H1 (cell line): ENCODE results near the gene SNTG2. TPM values are rescaled to one million over a fixed set of nuclear protein-coding genes. Genes with fewer than 3 reads are reported as not detected.

Experiments
- CTCF ChIA-PET: fragments of 300-600 bp; sonication (Branson Sonifier 250); formaldehyde crosslinking; loops from one replicate; lab custom pipeline; 2021; ENCODE audit not compliant: partially characterized antibody; lab: Charles Lee
- POLR2A ChIA-PET: fragments of 300-600 bp; sonication (Branson Sonifier 250); formaldehyde crosslinking; loops from one replicate; lab custom pipeline; 2021; ENCODE audit warnings: inconsistent platforms; ENCODE audit not compliant: partially characterized antibody; lab: Charles Lee
- DNase-seq, 2 experiments: peaks; one replicate each; pipeline versions ENCODE4 v3.0.0 to v3.0.0-alpha.2; 2010 to 2022; ENCODE audit warnings: low spot score in 2 of 2, low read depth in 1 of 2, mixed read lengths in 1 of 2
- FAIRE-seq: peaks from 2 replicates; lab custom pipeline; 2011; peaks lifted over from hg19 to GRCh38; lab: Jason Lieb, UNC
- H2AFZ ChIP-seq: 2 replicates; pipeline ENCODE4 v1.8.1; 2012; ENCODE audit warnings: low read length, inconsistent platforms
- H2AK5ac ChIP-seq: 2 replicates; pipeline ENCODE4 v1.6.1; 2013; ENCODE audit warnings: low read depth, low read length
- H2BK120ac ChIP-seq: replicated peaks from 2 replicates; pipeline ENCODE3; 2013; ENCODE audit warnings: low read depth, low read length, inconsistent platforms
- H2BK12ac ChIP-seq: 2 replicates; pipeline ENCODE4 v1.6.1; 2013; ENCODE audit warnings: low read depth, low read length
- H2BK15ac ChIP-seq: 2 replicates; pipeline ENCODE4 v1.6.1; 2013; ENCODE audit warnings: low read length
- H2BK20ac ChIP-seq: 2 replicates; pipeline ENCODE4 v1.6.1; 2013; ENCODE audit warnings: low read length
- H2BK5ac ChIP-seq: 2 replicates; pipeline ENCODE4 v1.6.1; 2013; ENCODE audit warnings: low read depth, low read length
- H3K14ac ChIP-seq: 2 replicates; pipeline ENCODE4 v1.6.1; 2013; ENCODE audit warnings: inconsistent platforms; ENCODE audit not compliant: insufficient read length
- H3K18ac ChIP-seq: 2 replicates; pipeline ENCODE4 v1.6.1; 2013; ENCODE audit warnings: low read length; ENCODE audit errors: extremely low read depth
- H3K23ac ChIP-seq: 2 replicates; pipeline ENCODE4 v1.6.1; 2013; ENCODE audit warnings: inconsistent platforms; ENCODE audit not compliant: insufficient read length
- H3K23me2 ChIP-seq: 2 replicates; pipeline ENCODE4 v1.6.1; 2013; ENCODE audit warnings: low read depth, low read length
- H3K27ac ChIP-seq: 2 replicates; pipeline ENCODE4 v1.6.1; 2011; ENCODE audit warnings: low read depth, low read length, inconsistent platforms
- H3K27me3 ChIP-seq, 4 experiments: replicated peaks in 1 of 4; 1 replicate in 1 of 4; 2 replicates in 3 of 4; pipeline versions ENCODE4 v1.6.1 to v1.8.1; 2011 to 2013; ENCODE audit warnings: low read length in 3 of 4, mild to moderate bottlenecking in 3 of 4, inconsistent platforms in 2 of 4, mixed read lengths in 2 of 4, moderate library complexity in 1 of 4; ENCODE audit not compliant: control insufficient read depth in 3 of 4, insufficient read depth in 3 of 4; ENCODE audit errors: extremely low read depth in 1 of 4
- H3K36me3 ChIP-seq, 4 experiments: 2 replicates each; pipeline versions ENCODE4 v1.6.1 to v1.8.1; 2011 to 2013; ENCODE audit warnings: mild to moderate bottlenecking in 4 of 4, low read length in 3 of 4, moderate library complexity in 2 of 4, control low read depth in 1 of 4, inconsistent platforms in 1 of 4; ENCODE audit not compliant: insufficient read depth in 4 of 4, control insufficient read depth in 2 of 4
- H3K4ac ChIP-seq: replicated peaks from 2 replicates; pipeline ENCODE3; 2013; ENCODE audit warnings: low read length, low read depth, mixed read lengths, inconsistent platforms; ENCODE audit not compliant: insufficient read length
- H3K4me1 ChIP-seq, 4 experiments: replicated peaks in 1 of 4; 1 replicate in 1 of 4; 2 replicates in 3 of 4; pipeline versions ENCODE4 v1.6.1 to v1.8.1; 2011 to 2013; ENCODE audit warnings: low read length in 3 of 4, inconsistent platforms in 2 of 4, mixed read lengths in 1 of 4; ENCODE audit not compliant: insufficient read depth in 4 of 4, control insufficient read depth in 3 of 4
- H3K4me2 ChIP-seq, 2 experiments: 2 replicates each; pipeline versions ENCODE4 v1.6.1 to v1.8.1; 2011 to 2013; ENCODE audit warnings: low read depth in 2 of 2, low read length in 2 of 2, control low read depth in 1 of 2, inconsistent platforms in 1 of 2, mild to moderate bottlenecking in 1 of 2; ENCODE audit not compliant: insufficient read depth in 1 of 2
- H3K4me3 ChIP-seq, 4 experiments: fragments of 200-600, 300-600 bp in 1 of 4; sonication (generic), shearing (Covaris generic), sonication (Bioruptor Twin) in 1 of 4; 2 replicates each; pipeline versions ENCODE4 v1.5.1 to v1.8.1; 2011 to 2016; ENCODE audit warnings: low read length in 4 of 4, low read depth in 3 of 4, control low read depth in 2 of 4, inconsistent platforms in 2 of 4, mild to moderate bottlenecking in 2 of 4, mixed read lengths in 1 of 4, moderate library complexity in 1 of 4; ENCODE audit not compliant: insufficient read depth in 2 of 4; ENCODE audit errors: extremely low read depth in 1 of 4
- H3K56ac ChIP-seq: replicated peaks from 2 replicates; pipeline ENCODE3; 2013; ENCODE audit warnings: low read depth, mild to moderate bottlenecking, mixed read lengths, low read length, inconsistent platforms; ENCODE audit not compliant: insufficient read length
- H3K79me1 ChIP-seq: 2 replicates; pipeline ENCODE4 v1.6.1; 2013; ENCODE audit warnings: low read depth, low read length, control low read depth
- H3K79me2 ChIP-seq, 2 experiments: 2 replicates each; pipeline versions ENCODE4 v1.6.1 to v1.8.1; 2012 to 2013; ENCODE audit warnings: low read length in 2 of 2, mild to moderate bottlenecking in 2 of 2, inconsistent platforms in 1 of 2; ENCODE audit not compliant: insufficient read depth in 2 of 2, control insufficient read depth in 1 of 2
- H3K9ac ChIP-seq, 4 experiments: replicated peaks in 1 of 4; 1 replicate in 1 of 4; 2 replicates in 3 of 4; pipeline versions ENCODE4 v1.6.1 to v1.8.1; 2011 to 2013; ENCODE audit warnings: low read depth in 3 of 4, low read length in 3 of 4, control low read depth in 2 of 4, mild to moderate bottlenecking in 2 of 4, moderate library complexity in 2 of 4, inconsistent platforms in 1 of 4; ENCODE audit errors: extremely low read depth in 1 of 4
- H3K9me3 ChIP-seq, 2 experiments: 2 replicates each; pipeline versions ENCODE4 v1.6.1 to v1.8.1; 2012 to 2013; ENCODE audit warnings: mild to moderate bottlenecking in 2 of 2, moderate library complexity in 2 of 2, control low read depth in 1 of 2, inconsistent platforms in 1 of 2, low read depth in 1 of 2, low read length in 1 of 2, mixed read lengths in 1 of 2; ENCODE audit not compliant: insufficient read depth in 2 of 2
- H4K20me1 ChIP-seq, 2 experiments: replicated peaks in 1 of 2; 2 replicates each; pipeline versions ENCODE3 to v1.8.1; 2011 to 2013; ENCODE audit warnings: inconsistent platforms in 2 of 2, low read length in 2 of 2, mild to moderate bottlenecking in 1 of 2; ENCODE audit not compliant: insufficient read depth in 2 of 2, control insufficient read depth in 1 of 2
- H4K5ac ChIP-seq: 2 replicates; pipeline ENCODE4 v1.6.1; 2013; ENCODE audit warnings: low read length, low read depth, mixed read lengths, inconsistent platforms; ENCODE audit not compliant: insufficient read length
- H4K8ac ChIP-seq: 2 replicates; pipeline ENCODE4 v1.8.0; 2013; ENCODE audit warnings: mild to moderate bottlenecking, moderate library complexity, low read length, inconsistent platforms; ENCODE audit not compliant: insufficient read depth; ENCODE audit errors: extremely low read depth
- H4K91ac ChIP-seq: replicated peaks from 2 replicates; pipeline ENCODE3; 2013; ENCODE audit warnings: low read length, mixed read lengths, inconsistent platforms; ENCODE audit not compliant: insufficient read length
- BCL11A ChIP-seq, 2 experiments: IDR thresholded peaks; one replicate each; pipeline ENCODE4 v1.6.1; 2011; ENCODE audit warnings: low read depth in 2 of 2, low read length in 2 of 2, mild to moderate bottlenecking in 2 of 2
- MAFK ChIP-seq: IDR thresholded peaks from 2 replicates; pipeline ENCODE4 v1.6.1; 2012; ENCODE audit warnings: low read depth, mild to moderate bottlenecking, improper control_type of control experiment, low read length
- NANOG ChIP-seq: IDR thresholded peaks from 2 replicates; pipeline ENCODE4 v1.6.1; 2011; ENCODE audit warnings: low read length, low read depth, mild to moderate bottlenecking, inconsistent platforms; ENCODE audit not compliant: insufficient read depth, poor library complexity, severe bottlenecking
- RXRA ChIP-seq: IDR thresholded peaks from 2 replicates; pipeline ENCODE4 v1.6.1; 2011; ENCODE audit warnings: low read depth, mild to moderate bottlenecking, low read length, moderate library complexity; ENCODE audit not compliant: insufficient read depth
- TAF1 ChIP-seq: IDR thresholded peaks from 2 replicates; pipeline ENCODE4 v1.6.1; 2011; ENCODE audit warnings: mild to moderate bottlenecking, low read depth, low read length
- TBP ChIP-seq: IDR thresholded peaks from 2 replicates; pipeline ENCODE4 v1.6.1; 2011; ENCODE audit warnings: low read depth, low read length, improper control_type of control experiment
- WGBS, 2 experiments: shearing (Covaris generic) in 1 of 2; methylation state at CpG; one replicate each; pipeline versions ENCODE4 v1.1.6 to v1.1.7; 2013 to 2015; ENCODE audit warnings: low lambda C conversion rate in 2 of 2, mixed read lengths in 2 of 2, inconsistent platforms in 1 of 2, low coverage in 1 of 2, missing lambda C conversion rate in 1 of 2; ENCODE audit not compliant: insufficient replicate concordance in 2 of 2, insufficient coverage in 1 of 2, insufficient read length in 1 of 2; ENCODE audit errors: extremely low coverage in 1 of 2, missing lambda C conversion rate in 1 of 2; 5-methylcytosine and 5-hydroxymethylcytosine counted together
- polyA plus RNA-seq, 7 experiments: library from polyadenylated mRNA; depleted of rRNA in 3 of 7; stranded (reverse) in 5 of 7; unstranded in 2 of 7; fragments of >200 nt in 5 of 7; fragments of 200-250 nt in 2 of 7; gene quantifications; 1 replicate in 5 of 7; 2 replicates in 1 of 7; 4 replicates in 1 of 7; pipeline versions ENCODE4 v1.2.1 to v1.2.3, GENCODE V29; 2011 to 2013; ENCODE audit warnings: missing spikeins in 2 of 7, mixed read lengths in 2 of 7
- total RNA-seq: library from RNA; stranded (reverse); fragmentation: NEBNext Ultra II Directional; extraction: Animal tissue kit (Norgen Biotek cat#: 25700); gene quantifications from 2 replicates; pipeline ENCODE4 v1.2.1, GENCODE V29; 2021

Gene SNTG2
- total and polyA plus RNA-seq, 2 of the 8 experiments (the other 6 are each of a cell fraction or from before 2014, with no cell fraction given) = 6.6 to 18.1 TPM

DNA sequence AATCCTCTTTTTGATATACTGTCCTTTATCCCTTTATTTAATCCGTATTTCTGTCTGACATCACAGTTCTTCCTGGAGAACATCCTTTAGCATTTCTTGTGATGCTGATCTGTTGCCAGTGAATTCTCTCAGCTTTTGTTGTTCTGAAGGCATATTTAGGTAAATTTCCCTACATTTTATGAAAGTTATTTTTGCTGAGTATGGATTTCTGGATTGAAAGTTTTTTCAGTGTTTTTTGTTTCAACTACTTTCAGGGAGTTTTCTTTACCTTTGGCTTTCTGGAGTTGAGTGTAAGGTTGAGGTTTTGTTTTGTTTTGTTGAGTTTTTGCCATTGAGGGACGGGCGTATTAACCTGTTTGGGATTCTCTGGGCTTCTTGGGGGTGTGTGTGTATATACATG is 22.5 kb downstream of the SNTG2 start:
- no peaks in the 10 kb centered on the region for H3K23me2 ChIP-seq
- no peak overlapping the region for H2BK120ac ChIP-seq
- H3K18ac ChIP-seq = no peak overlapping the region
- H2BK5ac ChIP-seq = no peak overlapping the region
- H3K79me1 ChIP-seq = peaks cover 18% of the 10 kb centered on the region
- no peak overlapping the region for H4K5ac ChIP-seq
- ChIA-PET POLR2A (no interaction called here), CTCF (interaction anchor here (1.2 to 1.9 kb wide), 2 partner anchors 10 to 67 kb away, joined by 3 to 4 read pairs; no protein-coding TSS in a partner anchor)
- no peak overlapping the region for H3K4me3 ChIP-seq
- peaks cover 0 to 6% (median 1%) of the 10 kb centered on the region in 4 experiments; a peak in 2 of 8 replicates for H3K36me3 ChIP-seq
- 80% methylated on average over 3 of the region's 3 CpGs; no CpG with 5 or more reads in 1 of the 2 experiments for WGBS, 2 experiments
- no peak overlapping the region for H4K91ac ChIP-seq
- H3K27ac ChIP-seq = no peak overlapping the region
- H3K4me2 ChIP-seq = no peak overlapping the region
- no peak overlapping the region for H3K14ac ChIP-seq
- H2AK5ac ChIP-seq = no peak overlapping the region
- no peak overlapping the region for H2BK15ac ChIP-seq
- H2AFZ ChIP-seq = no peak overlapping the region
- no peak overlapping the region for H4K8ac ChIP-seq
- no peak overlapping the region for H2BK12ac ChIP-seq
- DNase-seq (no peak), FAIRE-seq (no peak)
- H3K9me3 ChIP-seq = peaks cover 0 to 5% of the 10 kb centered on the region in 2 experiments; a peak in 2 of 4 replicates
- H2BK20ac ChIP-seq = no peak overlapping the region
- no peak overlapping the region for H3K9ac ChIP-seq
- H3K4ac ChIP-seq = no peak overlapping the region
- no peak; the same call in 1 of the 2 replicates for TF ChIP-seq MAFK
- no peak for TF ChIP-seq TBP
- no peak for TF ChIP-seq NANOG
- TF ChIP-seq TAF1 = no peak
- no peak for TF ChIP-seq RXRA
- no peak for TF ChIP-seq BCL11A (IDR thresholded peaks at IDR 0.05; ENCODE audit: low read depth in 2 of 2, low read length in 2 of 2)
- H3K27me3 ChIP-seq = no peaks in the 10 kb centered on the region
- peaks cover 6 to 94% of the 10 kb centered on the region in 2 experiments for H3K79me2 ChIP-seq
- peaks cover 8 to 10% of the 10 kb centered on the region in 2 experiments for H4K20me1 ChIP-seq
- peaks cover 0 to 4% (median 1%) of the 10 kb centered on the region in 4 experiments; a peak in 2 of 7 replicates for H3K4me1 ChIP-seq
- no peak overlapping the region for H3K56ac ChIP-seq
- H3K23ac ChIP-seq = no peak overlapping the region
